GM19193 (cell line): Measurements from ENCODE around the gene TTN.

Source experiments
- POLR2A ChIP-seq: IDR thresholded peaks from 4 replicates; pipeline ENCODE4 v1.6.1; 2011; ENCODE audit not compliant: insufficient read depth, insufficient read length; ENCODE audit errors: extremely low read depth

Gene TTN

DNA sequence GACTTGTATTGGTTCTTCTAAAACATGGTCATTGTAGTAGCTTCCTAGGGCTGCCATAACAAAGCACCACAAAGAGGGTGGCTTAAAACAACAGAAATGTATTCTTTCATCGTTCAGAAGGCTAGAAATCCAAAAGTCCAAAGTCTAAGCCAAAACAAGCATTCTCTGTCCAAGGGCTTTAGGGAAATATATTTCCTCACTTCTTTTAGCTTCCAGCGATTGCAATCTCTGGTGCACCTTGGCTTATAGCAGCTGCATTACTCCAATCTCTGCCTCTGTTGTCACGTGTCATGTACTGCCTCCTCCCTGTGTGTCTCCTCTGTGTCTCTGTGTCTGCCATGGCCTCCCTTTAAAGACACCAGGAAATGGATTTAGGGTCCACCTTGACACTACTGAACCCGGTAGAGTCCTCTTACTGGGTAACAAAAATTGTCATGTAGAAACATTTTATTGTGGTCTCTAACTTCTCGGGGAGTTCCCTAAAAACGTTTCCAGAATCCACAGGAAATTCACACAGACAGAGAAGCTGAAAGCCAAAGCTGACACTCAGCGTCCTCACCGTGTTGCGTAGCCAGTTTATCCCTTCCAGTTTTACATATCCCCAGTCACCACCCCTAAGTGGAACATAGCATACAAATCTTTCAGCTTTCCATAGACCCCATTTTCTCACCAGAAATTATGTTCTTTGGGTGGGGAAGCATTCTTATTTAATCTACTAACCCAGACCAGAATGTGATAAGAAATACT is 20.7 kb upstream of the TTN start:
- TF ChIP-seq POLR2A: no peak

DNA sequence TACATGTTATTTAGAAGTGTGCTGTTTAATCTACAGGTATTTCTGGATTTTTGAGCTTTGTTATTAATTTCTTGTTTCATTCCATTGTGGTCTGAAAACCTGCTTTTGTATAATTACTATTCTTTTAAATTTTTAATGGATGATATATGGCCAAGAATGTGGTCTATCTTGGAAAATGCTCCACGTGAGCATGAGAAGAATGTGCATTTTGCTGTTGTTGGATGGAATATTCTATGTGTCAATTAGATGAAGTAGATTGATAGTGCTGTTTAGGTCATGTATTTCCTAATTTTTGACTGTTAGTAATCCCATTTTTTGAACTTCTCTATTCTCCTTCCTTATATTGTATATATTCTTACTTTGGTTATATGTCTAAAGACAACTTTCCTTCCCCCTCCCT is 19.9 kb upstream of the TTN start:
- no peak for TF ChIP-seq POLR2A

DNA sequence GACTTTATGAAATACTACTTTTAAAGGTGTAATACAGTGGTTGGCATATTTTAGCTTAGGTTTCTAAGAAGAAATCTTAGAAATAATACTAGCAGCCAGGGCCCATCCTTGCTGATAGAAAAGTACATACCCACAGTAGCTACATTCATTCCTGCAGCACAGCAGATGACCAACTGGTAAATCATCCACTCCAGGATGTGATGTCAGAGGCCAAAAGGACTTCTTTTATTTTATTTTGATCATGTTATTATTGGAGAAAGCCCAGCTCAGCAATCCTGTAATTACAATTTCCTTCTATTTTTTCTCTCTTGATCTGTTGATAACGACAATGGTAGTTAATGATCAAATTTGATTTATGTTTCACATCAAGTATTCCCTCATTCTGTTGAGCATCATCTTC is 18.0 kb upstream of the TTN start:
- TF ChIP-seq POLR2A: no peak

DNA sequence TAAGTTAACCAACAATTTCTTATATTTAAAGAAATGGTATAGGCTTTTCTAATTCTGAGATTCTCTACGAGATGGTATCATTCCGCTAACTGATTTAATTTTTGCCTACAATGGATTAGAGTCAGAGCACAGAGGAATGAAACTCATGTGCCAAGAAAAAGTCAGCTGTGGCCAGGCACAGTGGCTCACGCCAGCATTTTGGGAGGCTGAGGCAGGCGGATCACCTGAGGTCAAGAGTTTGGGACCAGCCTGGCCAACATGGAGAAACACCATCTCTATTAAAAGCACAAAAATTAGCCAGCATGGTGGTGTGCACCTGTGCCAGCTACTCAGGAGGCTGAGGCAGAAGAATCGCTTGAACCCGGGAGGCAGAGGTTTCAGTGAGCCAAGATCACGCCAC is 17.0 kb upstream of the TTN start:
- no peak for TF ChIP-seq POLR2A

DNA sequence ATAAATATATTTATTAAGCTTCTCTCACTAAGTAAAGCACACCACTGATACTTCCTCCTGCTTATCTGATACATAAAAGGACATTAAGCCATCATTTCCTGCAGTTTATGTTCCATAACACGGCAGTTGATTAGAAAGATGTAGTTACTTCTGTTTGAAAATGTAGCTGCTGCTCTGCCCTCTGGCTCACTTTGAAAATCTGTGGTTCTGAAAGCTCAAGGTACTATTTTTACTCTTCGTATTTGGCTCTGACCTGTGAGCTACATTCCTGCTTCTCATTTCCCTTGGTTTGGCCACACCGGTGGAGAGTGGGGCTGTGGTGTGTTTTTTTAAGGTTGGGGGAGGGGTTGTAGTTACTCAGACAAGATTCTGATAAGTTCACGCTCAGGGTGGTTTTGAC is 12.8 kb upstream of the TTN start:
- TF ChIP-seq POLR2A: no peak

DNA sequence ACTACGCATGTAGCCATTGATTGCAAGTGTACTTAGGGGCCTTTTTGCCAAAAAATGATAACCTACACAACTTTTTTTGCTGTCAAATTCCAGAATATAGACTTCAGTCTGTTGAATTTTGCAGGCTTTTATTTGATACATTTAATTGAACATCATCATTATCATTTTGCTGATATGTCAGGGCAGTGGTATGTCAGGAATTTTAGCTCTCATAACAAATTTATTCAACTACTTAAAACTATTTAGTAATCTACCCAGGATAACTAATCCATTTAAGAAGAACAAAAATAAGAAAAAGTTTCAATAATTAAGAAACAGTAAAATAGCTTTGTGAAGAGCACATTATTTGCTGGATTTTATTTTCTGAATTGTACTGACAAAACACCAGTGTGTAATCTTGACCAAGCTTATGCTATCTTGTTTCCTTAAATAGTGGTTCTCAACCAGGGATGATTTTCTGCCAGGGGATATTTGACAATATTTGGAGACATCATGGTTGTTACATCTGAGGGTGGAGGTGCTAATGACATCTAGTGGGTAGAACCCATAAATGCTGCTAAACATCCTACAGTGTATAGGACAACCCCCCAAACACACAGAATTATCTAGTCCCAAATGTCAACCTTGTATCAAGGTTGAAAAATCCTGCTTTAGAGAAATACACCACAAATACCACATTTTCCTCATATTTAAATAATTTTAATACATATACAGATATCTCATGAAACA is 12.1 kb upstream of the TTN start:
- TF ChIP-seq POLR2A: no peak

DNA sequence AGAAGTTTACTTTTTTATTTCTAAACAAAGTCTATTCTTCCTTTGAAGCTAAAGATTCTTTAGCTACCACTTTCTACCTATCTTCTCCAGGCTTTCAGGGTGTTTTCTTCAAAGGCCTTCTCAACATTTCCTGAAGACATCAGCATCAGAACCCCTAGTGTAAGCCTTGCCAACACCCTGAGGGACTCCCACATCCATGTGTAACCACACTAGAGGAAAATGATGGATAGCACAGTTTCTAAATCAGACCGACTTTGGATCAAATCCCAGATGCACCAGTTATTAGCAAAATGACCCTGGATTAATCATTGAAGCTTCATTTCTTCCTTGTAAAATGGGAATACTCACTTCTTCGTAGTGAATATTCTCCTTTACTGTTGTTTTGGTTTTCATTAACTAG is 4.7 kb upstream of the TTN start:
- no peak for TF ChIP-seq POLR2A

DNA sequence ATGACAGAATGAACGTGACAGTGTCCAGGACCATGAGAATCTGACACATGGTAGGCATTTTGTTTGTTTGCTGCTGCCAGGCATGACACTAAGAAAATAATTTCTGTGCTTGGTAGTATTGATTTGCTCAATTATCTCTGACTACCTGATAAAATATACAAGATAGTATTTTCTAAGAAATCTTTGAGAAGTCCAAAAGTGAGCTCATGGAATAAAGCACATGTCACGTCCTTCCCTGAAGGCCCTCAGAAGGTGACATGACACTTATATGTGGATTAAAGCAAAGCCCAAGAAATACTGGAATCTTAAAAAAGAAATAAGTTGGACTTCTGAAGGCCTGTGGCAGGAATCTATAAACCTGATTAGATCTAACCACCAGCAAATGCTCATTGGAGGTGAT is 3.8 kb upstream of the TTN start:
- TF ChIP-seq POLR2A: no peak

DNA sequence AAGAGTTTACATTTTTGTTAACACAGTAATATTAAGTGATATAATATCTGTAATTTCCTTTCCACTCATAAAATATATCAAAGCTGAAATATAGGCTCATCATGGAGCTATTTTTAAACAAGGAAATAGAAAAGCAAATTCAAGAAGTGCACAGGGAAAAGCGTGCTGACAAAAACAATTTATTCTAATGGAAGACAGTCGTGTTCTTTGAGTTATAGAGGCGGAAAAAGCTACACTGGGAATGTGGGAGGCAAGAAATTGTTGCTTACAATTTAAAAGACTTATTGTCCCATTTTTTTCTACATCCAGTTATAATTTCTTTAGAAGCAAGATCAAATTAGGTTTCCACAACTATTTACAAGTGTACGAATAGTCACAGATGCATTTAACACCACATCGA is 3.2 kb upstream of the TTN start:
- TF ChIP-seq POLR2A: no peak

DNA sequence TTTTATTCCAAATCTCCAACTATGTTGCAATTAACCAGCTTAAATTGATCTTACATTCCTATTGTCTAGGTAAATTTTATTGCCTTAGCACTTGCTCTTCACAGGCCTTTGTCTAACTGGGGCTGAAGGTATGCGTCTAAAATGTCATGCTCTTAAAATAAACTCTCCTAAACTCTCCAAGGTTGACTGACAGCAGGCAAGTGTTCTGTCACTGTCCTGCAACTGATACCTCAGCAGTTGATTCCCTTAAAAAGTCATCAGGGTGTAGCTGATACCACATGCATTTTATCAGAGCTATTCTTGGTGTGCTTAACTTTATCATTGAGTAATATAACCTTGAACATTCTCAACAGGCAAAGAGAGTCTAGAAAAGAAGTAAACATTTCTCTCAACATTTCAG is 680 bp downstream of the TTN start:
- TF ChIP-seq POLR2A: no peak

DNA sequence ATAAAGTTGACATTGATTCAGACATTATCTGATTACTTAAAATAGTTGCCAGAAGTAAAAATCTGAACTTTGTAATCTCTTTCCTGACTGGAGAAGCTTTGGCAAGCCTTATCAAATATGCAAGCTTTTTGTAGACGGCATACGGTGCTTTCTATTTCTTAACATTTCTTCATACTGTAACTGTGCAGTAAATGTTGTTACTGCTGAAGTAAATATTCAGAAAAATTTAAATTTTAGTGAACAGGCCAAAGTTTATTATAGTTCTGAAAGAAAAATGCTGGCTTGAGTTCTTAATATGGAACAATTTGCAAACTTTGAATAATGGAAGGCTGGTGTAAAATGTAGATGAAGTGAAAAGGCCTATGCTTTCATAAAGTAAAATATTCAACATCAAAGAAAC is 1.8 kb downstream of the TTN start:
- TF ChIP-seq POLR2A: no peak

DNA sequence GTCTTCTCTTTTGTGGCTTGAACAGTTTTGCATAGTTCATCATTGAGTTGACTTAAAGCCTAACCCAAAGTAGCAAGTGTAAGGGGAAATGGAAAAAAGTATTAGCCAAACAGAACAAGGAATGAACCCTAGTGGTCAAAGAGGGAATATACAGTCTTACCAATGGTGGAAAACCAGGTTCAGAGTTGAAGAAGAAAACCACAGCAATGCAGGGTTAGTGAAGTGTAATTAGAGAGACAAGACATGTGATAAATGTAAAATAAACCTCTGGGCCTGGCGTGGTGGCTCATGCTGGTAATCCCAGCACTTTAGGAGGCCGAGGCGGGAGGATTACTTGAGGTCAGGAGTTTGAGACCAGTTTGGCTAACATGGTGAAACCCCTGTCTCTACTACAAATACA is 2.4 kb downstream of the TTN start:
- TF ChIP-seq POLR2A: no peak

DNA sequence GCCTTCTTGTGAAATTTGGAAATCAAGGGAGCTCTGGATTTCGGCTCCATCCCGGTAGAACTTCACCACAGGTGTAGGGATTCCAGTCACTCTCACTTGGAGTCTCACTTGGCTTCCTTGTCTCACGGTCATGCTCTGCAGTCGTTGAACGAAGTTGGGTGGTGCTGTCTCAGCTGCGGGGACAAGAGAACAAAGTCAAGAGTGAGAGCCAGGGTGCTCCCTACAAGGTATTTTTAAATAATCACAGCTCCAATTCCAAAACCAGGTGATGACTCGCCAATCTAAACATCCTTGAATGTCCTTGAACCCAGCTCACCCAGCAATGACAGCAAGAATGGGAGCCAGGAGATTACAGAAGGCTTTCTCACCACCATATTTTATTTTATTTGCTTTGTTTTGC is 6.7 kb downstream of the TTN start:
- no peak for TF ChIP-seq POLR2A

DNA sequence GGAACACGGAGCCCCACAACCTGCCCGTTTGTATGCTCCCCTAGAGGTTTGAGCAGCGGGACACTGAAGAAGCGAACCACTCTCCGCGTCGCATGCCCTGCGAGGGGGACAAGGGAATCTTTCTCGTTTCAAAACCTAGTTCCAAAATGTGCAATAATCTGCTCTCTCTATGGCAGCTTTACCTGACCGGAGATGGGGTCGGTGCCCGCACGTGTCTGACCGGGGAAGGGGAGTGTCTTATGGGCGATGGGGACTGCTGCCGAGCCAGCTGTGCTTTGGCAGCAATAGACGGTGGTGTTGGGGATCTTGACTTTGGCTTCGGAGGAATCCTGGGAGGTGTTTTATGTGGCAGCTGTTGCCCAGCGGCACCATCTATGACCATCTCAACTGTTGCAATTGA is 7.9 kb downstream of the TTN start:
- TF ChIP-seq POLR2A: no peak

DNA sequence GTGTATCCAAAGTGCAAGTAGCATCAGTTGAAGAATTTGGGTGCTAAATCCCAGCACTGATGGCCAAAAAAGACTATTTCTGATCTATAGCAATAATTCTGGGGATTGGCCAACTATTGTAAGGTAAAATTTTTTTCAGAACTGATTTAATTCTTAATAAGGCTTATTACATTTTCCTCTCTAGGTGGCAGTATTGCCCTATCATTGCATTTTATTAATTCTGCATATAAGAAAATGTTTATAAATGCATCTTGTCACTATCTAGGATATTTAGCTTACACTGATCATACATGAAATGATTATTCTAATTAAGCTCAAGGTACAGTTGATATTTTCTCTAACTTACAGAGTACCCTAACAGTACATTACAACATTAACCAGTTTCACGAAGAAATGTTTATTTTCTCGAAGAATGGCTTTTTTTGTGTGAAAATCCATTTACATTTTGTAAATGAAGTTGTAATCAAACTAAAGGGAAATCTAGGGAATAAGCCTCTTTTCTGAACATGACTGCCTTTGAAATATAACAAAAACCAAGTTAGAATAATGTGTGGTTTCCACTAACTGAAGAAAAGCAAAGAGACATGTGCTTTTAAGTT is 11.0 kb downstream of the TTN start:
- no peak for TF ChIP-seq POLR2A

DNA sequence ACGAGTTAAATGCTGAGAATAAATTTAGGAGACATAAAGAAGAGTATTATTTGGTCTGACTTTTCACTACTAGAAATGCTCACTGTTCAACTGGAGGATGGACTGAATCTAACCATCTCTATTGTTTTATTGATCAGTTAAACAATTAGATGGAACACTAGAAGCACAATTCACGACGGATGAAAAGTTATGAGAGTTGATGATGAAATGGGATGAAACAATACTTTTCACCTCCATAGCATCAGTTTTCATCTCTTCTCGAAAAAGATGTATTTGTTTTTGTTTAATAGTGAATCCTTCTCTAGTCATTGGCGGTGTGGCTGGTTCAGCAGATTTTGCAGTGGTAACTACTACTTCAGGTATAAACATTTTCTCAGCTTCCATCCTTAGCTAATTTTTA is 19.3 kb downstream of the TTN start:
- no peak for TF ChIP-seq POLR2A

DNA sequence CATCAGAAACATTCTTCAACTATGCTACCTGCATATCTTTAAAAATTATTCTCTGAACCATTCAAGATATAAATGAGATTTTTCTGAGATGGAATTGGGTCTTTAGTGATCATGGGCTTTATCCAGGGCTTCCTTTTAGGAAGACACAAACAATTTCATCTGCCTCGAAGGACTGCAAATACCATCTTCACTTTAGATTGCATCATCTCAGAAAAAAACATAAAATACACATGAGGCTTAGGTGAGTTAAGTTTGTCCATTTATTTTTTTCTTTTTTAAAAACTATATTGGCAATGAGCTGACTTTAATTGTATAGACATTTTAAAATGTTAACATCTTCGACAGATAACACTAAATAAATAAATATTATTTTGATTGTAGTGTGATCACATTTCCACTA is 20.1 kb downstream of the TTN start:
- TF ChIP-seq POLR2A: no peak

DNA sequence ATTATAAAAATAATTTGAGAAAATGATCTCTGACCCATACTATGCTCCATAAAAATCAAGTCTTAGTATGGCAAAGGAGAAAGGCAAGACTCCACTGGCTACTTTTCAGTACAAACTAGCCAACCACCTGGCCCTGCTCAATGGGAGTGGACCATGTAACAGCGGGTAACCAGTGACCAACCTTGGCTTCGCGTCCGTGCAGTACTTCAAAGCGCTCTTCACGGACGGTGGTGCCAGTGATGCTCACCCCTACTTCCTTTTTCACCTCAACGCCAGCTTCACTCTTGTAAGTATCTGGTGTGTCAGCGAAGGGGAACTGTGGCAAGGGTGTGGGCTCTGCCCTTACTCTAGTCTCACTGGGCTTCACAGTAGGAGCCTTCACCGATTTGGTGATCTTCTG is 23.3 kb downstream of the TTN start:
- no peak for TF ChIP-seq POLR2A
